NCI-H1694 treated with DMSO at 0.1 percent for 48 hours (cell line): Measurements from ENCODE around the gene CLTB.

ENCODE experiments used
- DNase-seq: peaks from one replicate; lab custom pipeline; 2025; lab: John Stamatoyannopoulos, UW

The CLTB gene

DNA sequence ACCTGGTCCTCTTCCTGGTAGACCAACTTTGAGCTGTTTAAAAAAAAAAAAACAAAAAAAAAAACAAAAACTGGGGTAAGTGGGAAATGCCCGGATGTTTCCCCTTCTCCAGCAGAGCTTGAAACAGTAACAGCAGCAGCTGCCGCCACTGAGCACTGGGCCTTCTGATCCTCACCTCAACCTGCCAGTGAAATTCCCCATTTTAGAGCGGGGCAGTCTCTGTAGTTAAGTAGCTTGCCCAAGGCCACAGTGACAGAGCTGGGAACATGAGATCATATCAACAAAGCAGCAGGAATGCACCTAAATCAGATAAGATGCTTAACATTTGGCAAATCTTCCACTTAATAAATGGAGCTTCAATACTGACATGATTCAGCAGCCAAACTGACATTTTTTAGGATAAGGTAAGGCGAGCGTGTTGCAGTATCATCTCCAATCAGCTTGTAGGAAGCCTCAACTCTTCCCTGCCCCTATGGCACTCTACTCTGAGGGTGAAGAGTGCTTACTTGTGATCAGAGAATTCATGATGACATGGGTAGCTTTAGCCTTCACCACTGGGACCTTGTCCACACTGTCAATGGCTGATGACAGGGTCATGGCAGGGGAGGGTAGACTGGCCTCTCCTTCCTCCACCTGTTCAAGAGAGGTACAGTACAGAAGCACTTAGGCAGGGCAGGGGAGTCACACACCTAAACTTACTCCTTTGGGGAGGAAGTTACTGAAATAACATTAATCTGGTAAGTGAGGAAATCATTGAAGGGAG, 64.0 kb downstream of the CLTB start:
- DNase-seq: no peak

DNA sequence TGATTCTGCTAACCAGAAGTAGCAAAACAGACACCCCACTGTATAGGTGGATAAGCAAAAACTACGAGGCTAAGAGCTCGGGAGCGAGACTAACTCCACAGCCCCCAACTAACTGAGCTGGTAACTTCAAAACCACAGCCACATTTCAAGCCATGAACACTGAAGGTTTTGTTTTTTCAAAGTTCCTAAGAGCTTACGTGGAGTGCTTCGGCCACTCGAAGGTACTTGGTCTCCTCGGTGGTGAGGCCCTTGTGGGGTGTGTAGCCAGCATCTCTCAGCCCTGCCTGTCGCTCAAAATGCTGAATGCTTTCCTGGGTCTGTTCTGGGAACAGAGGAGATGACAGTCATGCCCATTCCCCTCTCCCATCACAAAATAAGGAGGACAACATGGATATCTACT, 65.9 kb downstream of the CLTB start:
- no peak for DNase-seq

- no peak for DNase-seq
Measured at GRCh38 chr5:176342766-176343458, 73.4 kb downstream of the CLTB start.
